Progenitor cell of endocrine pancreas (in vitro differentiated cells): ENCODE results near the gene PTCD1. TPM values are rescaled to one million over a fixed set of nuclear protein-coding genes. Genes with fewer than 3 reads are reported as not detected.
A peak's percentile ranks its signal among the peaks of the same experiment; 100 is the strongest.

ENCODE experiments used
- DNase-seq: peaks from one replicate; pipeline ENCODE4 v3.0.0; 2021; ENCODE audit warnings: low spot score; ENCODE audit not compliant: unreplicated experiment
- H3K27ac Mint-ChIP-seq: 2 replicates; pipeline ENCODE4 v1.8.0; 2021; ENCODE audit warnings: mild to moderate bottlenecking, moderate library complexity, mixed read lengths
- H3K27me3 Mint-ChIP-seq: 2 replicates; pipeline ENCODE4 v1.8.0; 2021; ENCODE audit warnings: mixed read lengths
- H3K36me3 Mint-ChIP-seq: 2 replicates; pipeline ENCODE4 v1.8.0; 2022; ENCODE audit warnings: mixed read lengths; ENCODE audit not compliant: insufficient read depth
- H3K4me1 Mint-ChIP-seq: 2 replicates; pipeline ENCODE4 v1.8.0; 2021; ENCODE audit warnings: low read depth, mixed read lengths
- H3K4me3 Mint-ChIP-seq: 2 replicates; pipeline ENCODE4 v1.8.0; 2021; ENCODE audit warnings: low read depth, mild to moderate bottlenecking, moderate library complexity, mixed read lengths
- H3K9me3 Mint-ChIP-seq: 2 replicates; pipeline ENCODE4 v1.8.0; 2021; ENCODE audit warnings: low read depth, mixed read lengths
- CTCF ChIP-seq: fragments of 200-600 bp; sonication (generic); IDR thresholded peaks from one replicate; pipeline ENCODE4 v1.5.0; 2021; ENCODE audit warnings: antibody characterized with exemption, mild to moderate bottlenecking; ENCODE audit not compliant: unreplicated experiment
- total RNA-seq: library from RNA; stranded (reverse); gene quantifications from 2 replicates; pipeline ENCODE4 v1.2.1, GENCODE V29; 2021

PTCD1 gene
- total RNA-seq, 1 donor from 2014 or later: 16.8 TPM

DNA sequence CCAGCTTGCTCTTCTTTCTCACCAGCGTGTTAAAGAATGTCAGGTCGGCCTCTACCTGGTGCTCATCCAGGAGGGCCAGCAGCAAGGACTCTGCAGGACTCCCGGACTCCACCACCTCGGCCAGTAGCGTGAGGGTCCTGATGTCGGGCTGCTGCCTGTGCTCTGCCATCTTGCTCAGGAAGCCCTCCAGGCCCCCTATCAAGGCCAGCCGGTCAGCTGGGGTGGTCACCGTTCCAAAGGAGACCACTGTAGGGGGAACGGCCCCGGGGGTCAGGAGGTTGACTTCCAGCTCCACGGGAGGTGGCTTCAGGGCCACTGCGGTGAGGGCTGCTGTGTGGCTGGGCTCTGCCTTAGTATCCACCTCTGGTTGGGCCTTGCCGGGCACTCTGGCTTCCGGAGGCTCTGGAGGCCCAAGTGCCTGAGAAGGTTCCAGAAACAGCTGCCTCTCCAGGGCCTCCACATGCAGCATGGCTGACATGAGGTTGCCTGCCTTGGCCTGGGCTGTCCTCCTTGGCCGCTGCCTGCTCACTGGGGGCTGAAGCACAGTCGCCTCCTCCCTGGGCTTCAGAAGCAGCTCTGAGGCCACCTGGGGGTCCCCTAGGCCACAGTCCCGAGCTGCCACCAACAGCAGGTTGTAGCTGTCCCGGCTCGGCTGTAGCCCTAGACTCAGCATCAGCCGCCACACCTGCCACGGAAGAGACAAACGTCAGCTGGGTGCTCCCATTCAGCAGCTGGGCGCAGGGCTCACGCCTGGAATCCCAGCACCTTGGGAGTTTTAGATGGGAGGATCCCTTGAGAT lies 13.5 kb downstream of the PTCD1 start:
- Mint-ChIP-seq H3K27ac (no peak overlapping the region), H3K36me3 (peaks cover 17% of the 10 kb centered on the region), H3K27me3 (no peaks in the 10 kb centered on the region), H3K9me3 (no peaks in the 10 kb centered on the region), H3K4me1 (peaks cover 4% of the 10 kb centered on the region), H3K4me3 (no peak overlapping the region)
- DNase-seq: no peak
- no peak for TF ChIP-seq CTCF

DNA sequence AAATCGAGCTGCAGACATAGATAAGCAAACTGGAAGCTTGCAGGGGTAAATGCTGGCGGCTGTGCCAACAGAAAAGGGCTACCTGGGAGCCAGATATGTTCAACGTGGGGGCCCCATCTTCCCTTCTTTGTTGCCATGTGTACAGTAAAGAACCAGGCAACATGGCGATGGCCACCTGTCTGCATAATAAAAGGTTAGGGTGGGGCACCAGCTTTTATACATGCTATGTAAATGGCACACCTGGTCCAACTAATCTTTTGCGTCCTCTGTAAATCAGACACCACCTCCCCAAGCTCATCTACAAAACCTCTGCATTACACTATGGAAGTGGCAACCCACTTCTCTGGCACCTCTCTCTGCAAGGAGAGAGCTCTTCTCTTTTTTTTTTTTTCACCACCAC lies 16.0 kb downstream of the PTCD1 start:
- no peak overlapping the region for H3K4me3 Mint-ChIP-seq
- no peak for TF ChIP-seq CTCF
- peak overlapping the region; percentile 65 for H3K27ac Mint-ChIP-seq
- no peaks in the 10 kb centered on the region for H3K4me1 Mint-ChIP-seq
- no peaks in the 10 kb centered on the region for H3K9me3 Mint-ChIP-seq
- no peak for DNase-seq
- peaks cover 8% of the 10 kb centered on the region for H3K36me3 Mint-ChIP-seq
- H3K27me3 Mint-ChIP-seq: no peaks in the 10 kb centered on the region

DNA sequence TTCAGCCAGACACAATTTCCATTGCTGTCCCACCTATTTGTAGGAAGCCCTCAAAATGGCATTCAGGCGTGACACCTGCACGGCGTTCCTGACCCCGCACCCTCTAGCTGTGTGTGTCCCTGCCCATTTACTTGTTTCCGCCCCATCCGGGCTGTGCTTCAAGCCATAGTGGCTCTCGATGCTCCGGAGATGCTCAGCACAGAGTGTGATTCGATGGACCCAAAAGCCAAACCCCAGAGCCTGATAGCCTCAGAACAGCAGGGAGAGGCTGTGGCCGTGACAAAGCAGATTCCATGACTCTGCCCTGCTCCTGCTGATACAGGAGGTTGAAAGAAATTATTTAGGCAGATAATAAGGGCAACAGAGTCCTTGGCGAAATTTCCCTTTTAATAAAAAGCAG lies 16.4 kb downstream of the PTCD1 start:
- Mint-ChIP-seq H3K4me1 (no peaks in the 10 kb centered on the region), H3K36me3 (peaks cover 12% of the 10 kb centered on the region), H3K9me3 (no peaks in the 10 kb centered on the region), H3K27me3 (no peaks in the 10 kb centered on the region), H3K27ac (peak overlapping the region; percentile 68), H3K4me3 (no peak overlapping the region)
- TF ChIP-seq CTCF: no peak
- DNase-seq: no peak

- H3K27me3 Mint-ChIP-seq: no peaks in the 10 kb centered on the region
- H3K4me3 Mint-ChIP-seq: no peak overlapping the region
- H3K36me3 Mint-ChIP-seq: peaks cover 18% of the 10 kb centered on the region
- no peak overlapping the region for H3K27ac Mint-ChIP-seq
- TF ChIP-seq CTCF: no peak
- H3K9me3 Mint-ChIP-seq: no peaks in the 10 kb centered on the region
- DNase-seq: no peak
- H3K4me1 Mint-ChIP-seq: no peaks in the 10 kb centered on the region
Observed at GRCh38 chr7:99420986-99421385, 17.6 kb downstream of the PTCD1 start.

GRCh38 chr7:99420213-99420612 lies 18.4 kb downstream of the PTCD1 start:
- Mint-ChIP-seq H3K4me1 (no peaks in the 10 kb centered on the region), H3K27me3 (no peaks in the 10 kb centered on the region), H3K36me3 (peaks cover 20% of the 10 kb centered on the region), H3K9me3 (no peaks in the 10 kb centered on the region), H3K27ac (peak overlapping the region; percentile 59), H3K4me3 (no peak overlapping the region)
- no peak for DNase-seq
- TF ChIP-seq CTCF: no peak
